HCT116 (cell line): Measurements from ENCODE around the gene SYNPO2L. TPM values are rescaled to one million over a fixed set of nuclear protein-coding genes. Genes with fewer than 3 reads are reported as not detected.

ENCODE experiments used
- ATAC-seq: fragments of 200-7000 bp; cut with Tn5 transposase; 2 replicates; pipeline ENCODE4 v1.9.1; 2020; ENCODE audit warnings: mild to moderate bottlenecking, moderate library complexity
- BruUV-seq: library from RNA; stranded (reverse); fragments of 400-500 nt; replicated peaks from 2 replicates; lab custom pipeline; 2021; lab: Mats Ljungman, UMichigan
- CTCF ChIA-PET: fragments of 300-600 bp; sonication (Branson Sonifier 250); formaldehyde crosslinking; loops from one replicate; lab custom pipeline; 2021; ENCODE audit warnings: antibody characterized with exemption; lab: Charles Lee
- POLR2A ChIA-PET: fragments of 300-600, 350-600 bp; sonication (Branson Sonifier 250); formaldehyde crosslinking; loops from one replicate; lab custom pipeline; 2021; ENCODE audit warnings: antibody characterized with exemption; lab: Charles Lee
- RAD21 ChIA-PET, 2 experiments: fragments of 300-600 bp; sonication (Branson Sonifier 250); formaldehyde crosslinking; loops; one replicate each; lab custom pipeline; 2023; ENCODE audit warnings: low total read pairs in 2 of 2; ENCODE audit not compliant: uncharacterized antibody in 2 of 2, unreplicated experiment in 2 of 2, low non-redundant PET in 1 of 2; lab: Charles Lee
- DNase-seq: peaks from one replicate; pipeline ENCODE4 v3.0.0-alpha.2; 2010; ENCODE audit warnings: low read depth, low spot score
- H2AFZ ChIP-seq: fragments of 200-600 bp; shearing (Covaris generic), sonication (generic); 2 replicates; pipeline ENCODE4 v1.6.1; 2017; ENCODE audit warnings: low read depth, mixed run types, mixed read lengths, antibody characterized with exemption, low read length; ENCODE audit not compliant: poor library complexity, severe bottlenecking
- H3K27ac ChIP-seq: 2 replicates; pipeline ENCODE4 v1.5.1; 2012; ENCODE audit warnings: low read depth, low read length
- H3K27me3 ChIP-seq: fragments of 200-600 bp; sonication (generic); 2 replicates; pipeline ENCODE4 v1.6.1; 2016; ENCODE audit warnings: mixed run types, low read length, mixed read lengths; ENCODE audit not compliant: insufficient read depth
- H3K36me3 ChIP-seq, 2 experiments: fragments of 200-500 bp in 1 of 2; fragments of 200-600 bp in 1 of 2; sonication (Bioruptor generic) in 1 of 2; sonication (generic) in 1 of 2; 2 replicates each; pipeline versions ENCODE4 v1.5.1 to v1.6.1; 2014 to 2016; ENCODE audit warnings: low read length in 2 of 2, inconsistent platforms in 1 of 2, mixed read lengths in 1 of 2, mixed run types in 1 of 2; ENCODE audit not compliant: insufficient read depth in 2 of 2, control insufficient read depth in 1 of 2
- H3K4me1 ChIP-seq, 2 experiments: fragments of 200-600 bp in 1 of 2; sonication (generic) in 1 of 2; 2 replicates each; pipeline versions ENCODE4 v1.5.1 to v1.6.1; 2012 to 2017; ENCODE audit warnings: low read length in 2 of 2, inconsistent platforms in 1 of 2, mild to moderate bottlenecking in 1 of 2, mixed read lengths in 1 of 2, mixed run types in 1 of 2, moderate library complexity in 1 of 2; ENCODE audit not compliant: insufficient read depth in 2 of 2, control insufficient read depth in 1 of 2
- H3K4me2 ChIP-seq: fragments of 200-600 bp; sonication (generic); 2 replicates; pipeline ENCODE4 v1.6.1; 2017; ENCODE audit warnings: mixed run types, low read length, mixed read lengths
- H3K4me3 ChIP-seq, 2 experiments: fragments of 200-600 bp in 1 of 2; sonication (generic) in 1 of 2; replicated peaks in 1 of 2; 2 replicates each; pipeline ENCODE4 v1.5.1; 2011 to 2016; ENCODE audit warnings: low read length in 2 of 2, control low read depth in 1 of 2, low read depth in 1 of 2, mild to moderate bottlenecking in 1 of 2, mixed read lengths in 1 of 2, mixed run types in 1 of 2
- H3K79me2 ChIP-seq: fragments of 200-600 bp; sonication (generic); 2 replicates; pipeline ENCODE4 v1.6.1; 2017; ENCODE audit warnings: mild to moderate bottlenecking, mixed run types, low read length, moderate library complexity, mixed read lengths; ENCODE audit not compliant: insufficient read depth
- H3K9ac ChIP-seq: fragments of 200-600 bp; sonication (generic); 2 replicates; pipeline ENCODE4 v1.6.1; 2016; ENCODE audit warnings: low read length, mixed read lengths
- H3K9me2 ChIP-seq: fragments of 200-600 bp; sonication (generic), shearing (Covaris generic); 2 replicates; pipeline ENCODE4 v1.6.1; 2017; ENCODE audit warnings: mixed run types, mild to moderate bottlenecking, moderate library complexity; ENCODE audit not compliant: insufficient read depth
- H3K9me3 ChIP-seq, 2 experiments: fragments of 200-500 bp in 1 of 2; fragments of 200-600 bp in 1 of 2; sonication (Bioruptor generic) in 1 of 2; sonication (generic) in 1 of 2; 2 replicates each; pipeline ENCODE4 v1.6.1; 2014 to 2017; ENCODE audit warnings: low read length in 2 of 2, mixed read lengths in 2 of 2, inconsistent platforms in 1 of 2, low read depth in 1 of 2, mild to moderate bottlenecking in 1 of 2, mixed run types in 1 of 2, moderate library complexity in 1 of 2; ENCODE audit not compliant: control insufficient read depth in 1 of 2, insufficient read depth in 1 of 2
- H4K20me1 ChIP-seq: fragments of 200-600 bp; sonication (generic), shearing (Covaris generic); 2 replicates; pipeline ENCODE4 v1.6.1; 2017; ENCODE audit warnings: mixed run types, mild to moderate bottlenecking, moderate library complexity; ENCODE audit not compliant: insufficient read depth
- ATF3 ChIP-seq: IDR thresholded peaks from 2 replicates; pipeline ENCODE4 v1.6.1; 2012
- CEBPB ChIP-seq: IDR thresholded peaks from 2 replicates; pipeline ENCODE4 v1.6.1; 2012; ENCODE audit warnings: low read depth
- EGR1 ChIP-seq: IDR thresholded peaks from 2 replicates; pipeline ENCODE4 v1.6.1; 2012; ENCODE audit warnings: low read depth
- EZH2 ChIP-seq: fragments of 200-600 bp; sonication (generic); IDR thresholded peaks from 2 replicates; pipeline ENCODE4 v1.6.1; 2017; ENCODE audit warnings: antibody characterized with exemption, mixed run types
- JUND ChIP-seq: IDR thresholded peaks from 2 replicates; pipeline ENCODE4 v1.6.1; 2012
- POLR2AphosphoS5 ChIP-seq: IDR thresholded peaks from 2 replicates; pipeline ENCODE4 v1.6.1; 2011; ENCODE audit warnings: mild to moderate bottlenecking, low read depth, low read length, moderate library complexity
- RAD21 ChIP-seq: IDR thresholded peaks from 2 replicates; pipeline ENCODE4 v1.6.1; 2012; ENCODE audit warnings: low read depth, mild to moderate bottlenecking
- REST ChIP-seq: IDR thresholded peaks from 2 replicates; pipeline ENCODE4 v1.6.1; 2012; ENCODE audit warnings: low read depth
- SIN3A ChIP-seq: IDR thresholded peaks from 2 replicates; pipeline ENCODE4 v1.6.1; 2012; ENCODE audit warnings: low read depth
- SP1 ChIP-seq: IDR thresholded peaks from 2 replicates; pipeline ENCODE4 v1.6.1; 2012; ENCODE audit warnings: low read depth
- SRF ChIP-seq: IDR thresholded peaks from 2 replicates; pipeline ENCODE4 v1.6.1; 2012; ENCODE audit warnings: low read depth
- ZFX ChIP-seq: fragments of 450-650 bp; IDR thresholded peaks from 2 replicates; pipeline ENCODE4 v1.6.1; 2017
- ZNF274 ChIP-seq: fragments of 200-500 bp; sonication (Bioruptor generic); IDR thresholded peaks from 2 replicates; pipeline ENCODE4 v1.6.1; 2014; ENCODE audit warnings: mild to moderate bottlenecking, low read depth, low read length, inconsistent platforms
- intact Hi-C: fragments of 100-400 bp; cut with micrococcal nuclease; formaldehyde crosslinking; loops from 2 replicates; pipeline ENCODE4 v1.10.0; 2022
- total RNA-seq: library from RNA; stranded (reverse); gene quantifications from one replicate; pipeline ENCODE4 v1.2.1, GENCODE V29; 2021; ENCODE audit not compliant: unreplicated experiment

SYNPO2L gene
- total RNA-seq, 1 experiment from 2014 or later: 0.10 TPM

GRCh38 chr10:73644767-73645166 lies 11.1 kb downstream of the SYNPO2L start:
- Histone ChIP-seq H3K9ac (no peak overlapping the region), H3K4me1 (peaks cover 0 to 11% of the 10 kb centered on the region in 2 experiments; a peak in 3 of 4 replicates), H4K20me1 (no peaks in the 10 kb centered on the region), H3K27me3 (no peaks in the 10 kb centered on the region), H3K4me2 (no peak overlapping the region), H3K27ac (no peak overlapping the region), H3K9me3 (no peaks in the 10 kb centered on the region), H3K79me2 (no peaks in the 10 kb centered on the region), H3K9me2 (no peaks in the 10 kb centered on the region), H3K36me3 (no peaks in the 10 kb centered on the region), H2AFZ (no peak overlapping the region), H3K4me3 (no peak overlapping the region)
- DNase-seq: no peak
- ATAC-seq: no peak
- no peak for TF ChIP-seq RAD21
- TF ChIP-seq SP1: no peak
- no peak for TF ChIP-seq SRF
- TF ChIP-seq SIN3A: no peak
- no peak for TF ChIP-seq JUND
- no peak for TF ChIP-seq CEBPB
- TF ChIP-seq EZH2: no peak
- no peak for TF ChIP-seq ZFX
- no peak for TF ChIP-seq ZNF274
- no peak for TF ChIP-seq POLR2AphosphoS5
- no peak for TF ChIP-seq ATF3
- no peak for TF ChIP-seq EGR1
- TF ChIP-seq REST: no peak
- no TSS peak for BruUV-seq
- CTCF ChIA-PET: interaction anchor here (1.3 to 4.1 kb wide), 2 partner anchors 19 to 115 kb away, joined by 5 to 36 read pairs; no protein-coding TSS in a partner anchor
- RAD21 ChIA-PET: interaction anchor here (0.6 to 1.3 kb wide), 3 partner anchors 19 to 381 kb away, joined by 3 to 9 read pairs (median 3); no protein-coding TSS in a partner anchor
- intact Hi-C loops: loop anchor here (1.0 to 5.0 kb wide), 3 partner anchors 115 to 397 kb away; partner anchors contain the start of gene DNAJC9
- POLR2A ChIA-PET: interaction anchor here (1.6 kb wide), 1 partner anchor 398 kb away, joined by 3 read pairs; the partner anchor contains the start of gene DNAJC9
